Karpas-422 (cell line): Measurements from ENCODE around the gene RPS19. TPM values are rescaled to one million over a fixed set of nuclear protein-coding genes. Genes with fewer than 3 reads are reported as not detected.

Experiments used
- DNase-seq: peaks from one replicate; pipeline ENCODE4 v3.0.0-alpha.2; 2015
- H2AFZ ChIP-seq: fragments of 200-600 bp; sonication (generic); 2 replicates; pipeline ENCODE4 v1.6.1; 2014; ENCODE audit warnings: antibody characterized with exemption, low read length, mixed read lengths
- H3K27ac ChIP-seq: fragments of 200-600 bp; sonication (generic); 2 replicates; pipeline ENCODE4 v1.5.1; 2014; ENCODE audit warnings: mild to moderate bottlenecking, low read length, moderate library complexity
- H3K27me3 ChIP-seq: fragments of 200-600 bp; sonication (generic); 2 replicates; pipeline ENCODE4 v1.6.1; 2014; ENCODE audit warnings: low read length, mixed read lengths
- H3K36me3 ChIP-seq: fragments of 200-600 bp; sonication (generic); 2 replicates; pipeline ENCODE4 v1.6.1; 2014; ENCODE audit warnings: low read length, mixed read lengths; ENCODE audit not compliant: insufficient read depth
- H3K4me1 ChIP-seq: fragments of 200-600 bp; sonication (generic); 2 replicates; pipeline ENCODE4 v1.6.1; 2014; ENCODE audit warnings: mild to moderate bottlenecking, low read length, mixed read lengths
- H3K4me2 ChIP-seq: fragments of 200-600 bp; sonication (generic); 2 replicates; pipeline ENCODE4 v1.6.1; 2014; ENCODE audit warnings: low read length, low read depth, mild to moderate bottlenecking; ENCODE audit not compliant: poor library complexity, severe bottlenecking
- H3K4me3 ChIP-seq: fragments of 200-600 bp; sonication (generic); 2 replicates; pipeline ENCODE4 v1.5.1; 2014; ENCODE audit warnings: mild to moderate bottlenecking, antibody characterized with exemption, low read length, mixed read lengths
- H3K79me2 ChIP-seq: fragments of 200-600 bp; sonication (generic); 2 replicates; pipeline ENCODE4 v1.6.1; 2014; ENCODE audit warnings: mild to moderate bottlenecking, low read length, mixed read lengths
- H3K9ac ChIP-seq: fragments of 200-600 bp; sonication (generic); 2 replicates; pipeline ENCODE4 v1.6.0; 2014; ENCODE audit warnings: low read length
- H3K9me2 ChIP-seq: fragments of 200-600 bp; sonication (generic), shearing (Covaris generic); replicated peaks from 2 replicates; pipeline ENCODE4 v1.6.0; 2014; ENCODE audit warnings: mild to moderate bottlenecking, low read length, moderate library complexity; ENCODE audit not compliant: insufficient read depth
- H3K9me3 ChIP-seq: fragments of 300-700, 200-600 bp; sonication (generic); 2 replicates; pipeline ENCODE4 v1.6.1; 2014; ENCODE audit warnings: low read length, mixed read lengths
- H4K20me1 ChIP-seq: fragments of 200-600 bp; sonication (generic); 2 replicates; pipeline ENCODE4 v1.6.1; 2014; ENCODE audit warnings: mild to moderate bottlenecking, antibody characterized with exemption, low read length, low read depth; ENCODE audit not compliant: insufficient read depth
- total RNA-seq: library from RNA; depleted of rRNA; stranded (reverse); fragments of >200 nt; shearing (Covaris generic); gene quantifications from 2 replicates; pipeline ENCODE4 v1.2.3, GENCODE V29; 2014; ENCODE audit warnings: low replicate concordance

Gene RPS19
- total RNA-seq, 1 experiment from 2014 or later = 2,482 TPM

DNA sequence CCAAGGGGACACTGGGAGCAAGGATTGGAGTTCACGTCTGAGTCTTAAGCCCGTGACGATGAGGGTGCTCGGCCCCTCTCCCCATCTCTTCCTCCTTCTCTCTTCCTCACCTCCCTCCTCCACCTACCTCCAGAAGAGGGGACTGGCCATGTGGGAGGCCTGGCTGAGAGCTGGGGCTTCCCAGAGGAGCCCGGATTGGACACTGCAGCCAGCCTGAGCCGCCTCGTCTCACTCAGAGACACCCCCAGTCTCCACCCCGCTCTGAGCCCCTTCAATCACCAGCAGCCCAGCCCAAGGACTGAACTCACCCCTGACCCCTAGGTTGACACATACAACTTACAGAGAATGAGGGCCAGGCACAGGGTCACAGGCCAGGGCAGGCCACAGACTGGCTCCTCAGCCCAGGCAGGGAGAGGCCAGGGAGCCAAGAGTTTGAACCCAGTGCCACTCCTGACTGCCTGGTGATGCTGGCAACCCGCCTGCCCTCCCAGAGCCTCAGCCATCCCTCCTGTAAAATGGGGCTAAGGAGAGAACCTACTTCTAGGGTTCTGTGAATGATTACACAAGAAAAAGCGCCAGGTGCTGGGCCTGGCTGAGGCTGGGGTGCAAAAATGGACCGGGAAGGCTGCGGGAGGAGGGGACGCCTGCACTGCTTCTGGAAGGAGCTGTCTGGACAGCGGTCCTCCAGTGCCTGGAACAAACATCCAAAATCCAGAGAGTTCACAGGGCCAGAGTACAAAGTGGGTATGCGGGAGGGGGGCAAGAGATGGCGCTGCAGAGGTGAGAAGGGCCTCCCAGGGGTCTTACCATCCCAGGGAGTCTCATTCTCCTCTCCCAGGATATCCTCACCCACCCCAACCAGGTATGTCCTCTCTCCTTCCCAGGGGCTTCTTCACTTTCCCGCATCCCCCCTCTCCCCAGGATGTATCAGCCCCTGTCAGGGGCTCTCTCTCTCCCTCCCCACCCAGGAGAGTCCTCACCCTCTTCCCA lies 18.2 kb downstream of the RPS19 start:
- peak overlapping the region; percentile 97 for H3K4me2 ChIP-seq

DNA sequence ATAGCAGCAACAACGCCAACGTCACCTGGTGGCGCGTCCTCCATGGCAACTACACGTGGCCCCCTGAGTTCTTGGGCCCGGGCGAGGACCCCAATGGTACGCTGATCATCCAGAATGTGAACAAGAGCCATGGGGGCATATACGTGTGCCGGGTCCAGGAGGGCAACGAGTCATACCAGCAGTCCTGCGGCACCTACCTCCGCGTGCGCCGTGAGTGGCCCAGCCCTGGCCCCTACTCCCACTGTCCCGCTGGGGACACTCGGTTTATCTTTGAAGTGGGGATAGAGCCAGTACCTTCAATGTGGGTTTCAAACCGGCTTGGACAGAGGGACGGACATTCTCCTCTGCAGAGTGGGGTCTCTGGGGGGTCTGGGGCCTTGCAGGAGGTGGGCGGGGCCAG lies 19.0 kb downstream of the RPS19 start:
- H2AFZ ChIP-seq = no peak overlapping the region
- peak overlapping the region; percentile 97 for H3K4me2 ChIP-seq
- no peaks in the 10 kb centered on the region for H3K9me3 ChIP-seq
- no peaks in the 10 kb centered on the region for H4K20me1 ChIP-seq
- no peaks in the 10 kb centered on the region for H3K9me2 ChIP-seq
- peaks cover 75% of the 10 kb centered on the region for H3K4me1 ChIP-seq
- peaks cover 32% of the 10 kb centered on the region for H3K79me2 ChIP-seq
- H3K4me3 ChIP-seq = peak overlapping the region; percentile 91
- peaks cover 6% of the 10 kb centered on the region; the same call in 1 of the 2 replicates for H3K36me3 ChIP-seq
- H3K27me3 ChIP-seq = no peaks in the 10 kb centered on the region
- peak overlapping the region; percentile 99 for H3K27ac ChIP-seq
- peak overlapping the region; percentile 99 for H3K9ac ChIP-seq
- DNase-seq = no peak

More for the DNA sequence above, 18.2 kb downstream of the RPS19 start:
- H3K4me1 ChIP-seq = peaks cover 70% of the 10 kb centered on the region
- H3K9ac ChIP-seq = peak overlapping the region; percentile 99
- peak overlapping the region; percentile 91 for H3K4me3 ChIP-seq
- no peaks in the 10 kb centered on the region for H3K27me3 ChIP-seq
- H3K9me2 ChIP-seq = no peaks in the 10 kb centered on the region
- peaks cover 6% of the 10 kb centered on the region; the same call in 1 of the 2 replicates for H3K36me3 ChIP-seq
- H2AFZ ChIP-seq = no peak overlapping the region
- peaks cover 26% of the 10 kb centered on the region for H3K79me2 ChIP-seq
- H3K9me3 ChIP-seq = no peaks in the 10 kb centered on the region
- DNase-seq = peak; percentile 69
- no peaks in the 10 kb centered on the region for H4K20me1 ChIP-seq
- peak overlapping the region; percentile 99 for H3K27ac ChIP-seq

DNA sequence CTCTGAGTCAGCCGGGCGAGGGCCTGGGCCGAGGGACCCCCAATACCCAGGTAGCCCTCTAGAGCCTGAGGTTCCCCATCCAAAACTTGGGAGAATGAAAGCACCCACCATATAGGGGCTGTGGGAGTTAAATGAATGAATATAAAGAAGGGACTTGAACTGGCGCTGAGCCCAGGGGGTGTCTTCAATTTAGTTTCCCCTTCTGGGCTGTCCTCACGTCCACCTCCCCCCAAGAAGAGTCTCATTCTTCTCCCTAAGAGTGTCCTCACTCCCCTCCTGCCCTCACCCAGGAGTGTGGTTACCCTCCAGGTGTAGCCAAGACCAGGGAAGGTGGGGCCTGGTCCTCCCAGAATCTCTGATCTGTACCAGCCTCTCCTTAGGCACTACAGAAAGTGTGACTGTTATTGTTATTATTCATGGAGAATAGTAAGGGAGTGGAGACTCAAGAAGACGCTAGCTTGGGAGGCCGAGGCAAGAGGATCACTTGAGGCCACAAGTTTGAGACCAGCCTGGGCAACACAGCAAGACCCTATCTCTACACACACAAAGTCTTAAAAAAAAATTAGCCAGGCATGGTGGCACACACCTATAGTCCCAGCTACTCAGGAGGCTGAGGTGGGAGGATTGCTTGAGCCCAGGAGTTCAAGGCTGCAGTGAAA lies 19.7 kb downstream of the RPS19 start:
- peak overlapping the region; percentile 97 for H3K4me2 ChIP-seq

DNA sequence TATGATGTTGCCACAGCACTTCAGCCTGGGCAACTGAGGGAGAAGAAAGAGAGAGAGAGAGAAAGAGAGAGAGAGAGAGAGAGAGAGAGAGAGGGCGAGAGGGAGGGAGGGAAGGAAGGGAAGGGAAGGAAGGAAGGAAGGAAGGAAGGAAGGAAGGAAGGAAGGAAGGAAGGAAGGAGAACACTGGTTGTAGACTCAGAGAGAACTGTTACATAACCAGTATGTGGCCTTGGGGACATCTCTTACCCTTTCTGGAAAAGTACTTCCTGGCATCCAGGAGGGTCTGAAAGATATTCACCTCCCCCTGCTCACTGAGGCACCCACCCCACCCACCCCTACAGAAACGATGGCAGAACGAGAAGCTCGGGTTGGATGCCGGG lies 20.3 kb downstream of the RPS19 start:
- Histone ChIP-seq H3K9me3 (no peaks in the 10 kb centered on the region), H2AFZ (no peak overlapping the region), H3K9ac (peak overlapping the region; percentile 99; the same call in 1 of the 2 replicates), H3K9me2 (no peaks in the 10 kb centered on the region), H3K36me3 (peaks cover 6% of the 10 kb centered on the region; the same call in 1 of the 2 replicates), H3K27me3 (no peaks in the 10 kb centered on the region), H3K4me3 (peak overlapping the region; percentile 91; the same call in 1 of the 2 replicates), H3K4me1 (peaks cover 75% of the 10 kb centered on the region), H3K27ac (peak overlapping the region; percentile 99), H3K79me2 (peaks cover 42% of the 10 kb centered on the region), H4K20me1 (0 out of 2 replicates have a peak, but pooled peaks cover 6% of the 10 kb centered on the region), H3K4me2 (peak overlapping the region; percentile 97)
- DNase-seq = no peak

More for the DNA sequence above, 19.7 kb downstream of the RPS19 start:
- H3K36me3 ChIP-seq = peaks cover 6% of the 10 kb centered on the region; the same call in 1 of the 2 replicates
- DNase-seq = no peak
- peaks cover 76% of the 10 kb centered on the region for H3K4me1 ChIP-seq
- H2AFZ ChIP-seq = no peak overlapping the region
- peak overlapping the region; percentile 99 for H3K27ac ChIP-seq
- H3K9ac ChIP-seq = peak overlapping the region; percentile 99
- 0 out of 2 replicates have a peak, but pooled peaks cover 3% of the 10 kb centered on the region for H4K20me1 ChIP-seq
- H3K79me2 ChIP-seq = peaks cover 37% of the 10 kb centered on the region
- no peaks in the 10 kb centered on the region for H3K9me3 ChIP-seq
- H3K4me3 ChIP-seq = peak overlapping the region; percentile 91; the same call in 1 of the 2 replicates
- H3K27me3 ChIP-seq = no peaks in the 10 kb centered on the region
- H3K9me2 ChIP-seq = no peaks in the 10 kb centered on the region

DNA sequence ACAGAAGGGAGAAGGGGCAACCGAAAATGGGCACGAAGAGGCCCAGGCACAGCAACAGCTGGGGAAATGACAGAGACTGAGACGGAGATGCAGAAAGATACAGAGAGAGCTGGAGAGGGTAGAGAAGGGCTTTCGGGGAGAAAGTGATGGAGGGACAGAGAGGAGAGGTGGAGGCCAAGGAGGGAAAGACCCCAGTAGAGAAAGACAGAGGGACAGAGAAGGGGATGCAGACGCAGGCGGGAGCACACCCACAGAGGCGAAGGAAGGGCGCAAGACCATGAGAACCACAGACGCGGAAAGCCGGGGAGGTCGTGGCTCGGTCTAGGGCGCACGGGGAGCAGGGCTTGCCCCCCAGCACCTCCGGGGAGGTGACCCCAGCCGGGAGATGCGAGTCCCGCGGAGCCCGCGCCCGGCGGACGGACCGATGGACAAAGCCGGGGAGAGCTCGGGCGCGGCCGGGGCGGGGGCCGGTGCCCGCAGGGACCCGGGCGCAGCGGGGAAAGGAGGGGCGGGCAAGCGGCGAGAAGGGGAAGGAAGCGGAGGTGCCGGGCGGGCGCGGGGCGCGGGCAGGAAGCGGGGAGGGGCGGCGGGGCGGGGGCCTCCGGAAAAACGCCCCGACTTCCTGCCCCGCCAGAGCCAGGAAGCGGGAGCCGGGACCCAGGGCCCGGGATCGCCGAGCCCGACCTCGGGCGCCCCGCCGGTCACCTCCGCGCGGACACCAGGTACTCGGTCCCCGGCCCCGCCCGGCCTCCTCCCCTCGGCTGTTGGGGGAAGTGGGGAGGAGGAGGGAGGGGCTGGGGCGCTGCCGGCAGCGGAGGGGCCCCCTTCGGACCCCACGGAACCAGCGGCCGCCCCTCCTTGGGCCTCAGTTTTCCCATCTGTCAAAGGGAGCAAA lies 22.8 kb downstream of the RPS19 start, which contains the start of gene ARHGEF1:
TSS of gene ARHGEF1 (plus strand) at position 617 of the 895 bp plus-strand sequence. CDS start 4,899 bp downstream, outside the sequence.
- peaks cover 6% of the 10 kb centered on the region; the same call in 1 of the 2 replicates for H3K36me3 ChIP-seq
- no peaks in the 10 kb centered on the region for H3K9me3 ChIP-seq
- H3K4me1 ChIP-seq = peaks cover 79% of the 10 kb centered on the region
- H3K9ac ChIP-seq = peak within 1 kb of the TSS; percentile 92
- H3K79me2 ChIP-seq = peaks cover 60% of the 10 kb centered on the region
- H3K9me2 ChIP-seq = no peaks in the 10 kb centered on the region
- H2AFZ ChIP-seq = no peak within 1 kb of the TSS
- DNase-seq = peak; percentile 84
- peak within 1 kb of the TSS; percentile 80 for H3K4me2 ChIP-seq
- peak within 1 kb of the TSS; percentile 98 for H3K27ac ChIP-seq
- 0 out of 2 replicates have a peak, but pooled peaks cover 6% of the 10 kb centered on the region for H4K20me1 ChIP-seq
- peak within 1 kb of the TSS; percentile 95 for H3K4me3 ChIP-seq
- no peaks in the 10 kb centered on the region for H3K27me3 ChIP-seq

DNA sequence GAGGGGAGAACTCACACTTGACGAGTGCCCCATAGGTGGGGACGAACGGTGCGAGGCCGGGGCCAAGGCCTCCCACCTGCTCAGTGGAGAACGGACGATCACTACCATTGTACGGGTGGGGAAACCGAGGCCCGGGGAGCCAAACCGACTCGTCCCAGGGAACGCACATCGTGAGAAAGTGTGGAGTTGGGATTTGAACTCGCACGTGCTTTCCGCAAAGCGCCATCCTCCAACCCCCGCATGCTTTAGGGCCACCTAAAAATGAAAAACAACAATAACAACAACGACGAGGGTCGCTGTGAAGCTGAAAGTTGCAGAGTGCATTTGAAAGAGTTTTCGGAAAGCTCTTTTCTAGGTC lies 23.4 kb downstream of the RPS19 start:
- peak overlapping the region; percentile 80 for H3K4me2 ChIP-seq
- peaks cover 60% of the 10 kb centered on the region for H3K79me2 ChIP-seq
- H2AFZ ChIP-seq = no peak overlapping the region
- H3K27ac ChIP-seq = peak overlapping the region; percentile 98
- peaks cover 72% of the 10 kb centered on the region for H3K4me1 ChIP-seq
- H3K27me3 ChIP-seq = no peaks in the 10 kb centered on the region
- H3K4me3 ChIP-seq = peak overlapping the region; percentile 95
- no peaks in the 10 kb centered on the region for H3K9me3 ChIP-seq
- H4K20me1 ChIP-seq = 0 out of 2 replicates have a peak, but pooled peaks cover 6% of the 10 kb centered on the region
- no peaks in the 10 kb centered on the region for H3K9me2 ChIP-seq
- H3K36me3 ChIP-seq = peaks cover 6% of the 10 kb centered on the region; the same call in 1 of the 2 replicates
- DNase-seq = no peak
- peak overlapping the region; percentile 92 for H3K9ac ChIP-seq
